GM21825 (cell line): Measurements from ENCODE around the gene CCDC149.
"Not testable (repeated sequence)": the region's sequence is repeated elsewhere in the genome, so short reads cannot be mapped to it uniquely, and the experiment has no call there.

Experiments used
- ATAC-seq: cut with Tn5 transposase; IDR thresholded peaks from one replicate; pipeline ENCODE4 v1.9.1; 2021; ENCODE audit warnings: mild to moderate bottlenecking, moderate library complexity; ENCODE audit not compliant: unreplicated experiment

The CCDC149 gene

DNA sequence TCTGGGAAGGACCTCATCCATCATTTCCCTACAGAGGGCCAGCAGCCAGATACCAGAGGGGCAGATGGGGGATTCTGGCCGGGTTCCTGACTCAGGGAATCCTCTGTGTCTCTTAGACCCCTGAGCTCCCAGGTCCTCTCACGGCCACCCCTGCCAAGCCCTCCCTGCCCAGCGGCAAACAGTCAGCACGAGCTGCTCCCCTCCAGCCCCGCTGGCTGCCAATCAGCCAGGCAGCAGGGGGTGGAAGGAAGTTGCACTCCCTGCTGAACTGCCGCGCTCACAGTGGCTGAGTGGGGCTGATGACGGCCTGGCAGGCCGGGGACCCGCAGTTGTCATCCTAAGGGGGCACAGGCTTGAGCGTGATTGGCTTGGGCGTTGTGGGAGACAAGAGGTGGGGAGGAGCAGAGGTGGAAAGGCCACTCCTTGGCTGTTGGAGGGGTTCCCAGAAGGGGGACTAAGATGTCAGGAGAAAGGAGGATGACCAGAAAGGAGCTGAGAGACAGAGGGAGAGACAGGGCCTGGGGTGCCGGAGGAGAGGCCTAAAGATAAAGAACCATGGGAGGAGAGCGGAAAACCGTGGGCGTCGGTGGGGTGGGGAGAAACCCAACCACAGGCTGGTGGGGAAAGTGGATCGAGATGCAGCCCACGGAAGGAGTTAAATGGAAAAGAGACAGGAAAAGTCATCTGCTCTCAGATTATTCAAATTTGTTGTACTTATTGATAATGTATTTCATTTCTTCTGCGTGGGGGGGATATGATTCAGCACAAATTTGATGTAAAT lies 4.4 kb upstream of the CCDC149 start:
- ATAC-seq: no peak

DNA sequence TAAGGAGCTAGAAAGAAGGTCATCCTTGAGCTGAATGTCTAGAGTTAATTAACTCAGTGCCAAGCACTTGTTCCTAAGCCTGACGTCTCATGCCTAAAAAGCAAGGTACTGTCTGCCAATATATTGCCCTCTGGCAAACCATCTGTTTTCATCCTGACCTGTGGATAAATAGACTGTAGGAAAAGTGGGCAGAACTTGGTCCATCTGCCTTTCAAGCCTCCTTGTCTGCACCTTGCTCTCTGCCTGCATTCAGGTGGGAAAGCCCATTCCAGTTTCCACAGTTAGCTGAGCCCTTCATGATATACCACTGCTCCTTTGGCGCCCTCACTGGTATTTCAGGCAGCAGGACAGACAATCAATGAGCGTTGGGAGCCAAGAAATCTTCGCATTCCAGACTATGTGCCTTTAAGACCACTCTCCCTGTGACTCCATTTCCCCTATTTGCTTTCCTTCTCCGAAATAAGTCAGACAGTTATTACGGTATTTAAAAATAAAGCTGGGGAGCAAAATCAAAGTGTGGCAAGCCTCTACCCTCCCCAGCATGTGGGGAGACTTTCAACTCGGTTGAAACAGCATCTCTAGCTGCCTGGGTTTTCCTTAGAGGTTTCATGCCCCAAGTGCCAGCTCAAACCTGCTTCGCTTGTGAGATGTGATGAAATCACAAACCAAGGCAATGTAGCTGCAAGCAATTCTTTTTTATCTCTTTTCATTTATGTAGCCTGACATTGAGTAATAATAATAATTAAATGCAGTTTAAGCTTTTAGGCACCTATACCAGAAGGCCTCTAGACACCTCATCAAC lies 2.5 kb upstream of the CCDC149 start:
- no peak for ATAC-seq

DNA sequence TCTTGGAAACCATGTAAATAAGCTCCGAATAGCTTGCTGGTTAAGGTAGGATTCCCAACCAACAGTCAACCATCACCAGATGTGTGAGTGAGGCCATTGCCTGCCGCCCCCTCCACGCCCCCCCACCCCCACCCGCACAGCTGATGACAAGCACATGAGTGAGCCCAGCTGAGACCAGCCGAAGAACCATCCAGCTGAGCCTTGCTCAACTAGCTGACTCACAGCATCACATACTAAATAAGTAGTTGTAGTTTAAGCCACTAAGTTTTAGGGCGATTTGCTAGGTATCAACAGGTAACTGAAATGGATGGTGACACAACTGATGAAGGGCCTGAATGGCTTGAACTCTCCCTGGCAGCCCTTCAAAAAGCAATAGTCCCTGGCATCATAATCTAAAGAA lies 1.6 kb upstream of the CCDC149 start:
- no peak for ATAC-seq

DNA sequence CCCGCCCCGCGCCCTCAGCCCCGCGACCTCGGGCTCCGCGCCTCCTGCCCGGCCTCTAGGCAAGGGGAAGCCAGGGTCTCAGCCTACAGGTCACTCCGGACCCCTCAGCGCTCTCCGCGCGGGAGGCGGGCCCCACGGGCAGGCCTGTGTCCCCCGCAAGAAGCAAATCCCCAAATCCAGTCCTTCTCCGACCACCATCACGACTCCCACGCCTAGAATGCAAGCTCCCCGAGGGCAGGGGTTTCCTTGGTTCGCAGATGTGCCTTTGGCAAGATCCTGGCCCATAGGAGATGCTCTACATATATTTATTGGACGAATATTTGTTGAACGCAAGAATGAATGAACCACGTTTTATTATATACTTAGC lies 260 bp upstream of the CCDC149 start:
- no peak for ATAC-seq

DNA sequence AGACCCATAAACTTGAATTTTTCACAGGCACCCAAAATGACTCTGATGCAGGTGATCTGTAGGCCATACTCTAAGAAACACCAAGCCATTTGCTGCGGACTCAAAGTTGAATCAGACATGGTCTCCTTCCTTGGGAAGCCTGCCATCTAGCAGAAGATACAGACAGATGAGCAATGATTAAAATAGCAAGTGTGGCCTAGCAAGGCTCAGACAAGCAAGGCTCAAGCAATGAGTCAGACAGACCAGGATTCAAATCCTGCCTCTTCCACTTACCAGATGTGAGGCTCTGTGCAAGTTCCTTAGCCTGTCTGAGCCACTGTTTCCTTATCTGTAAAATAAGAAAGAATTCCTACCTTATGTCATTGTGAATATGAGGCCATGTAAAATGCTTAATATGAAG lies 2.3 kb downstream of the CCDC149 start:
- no peak for ATAC-seq

DNA sequence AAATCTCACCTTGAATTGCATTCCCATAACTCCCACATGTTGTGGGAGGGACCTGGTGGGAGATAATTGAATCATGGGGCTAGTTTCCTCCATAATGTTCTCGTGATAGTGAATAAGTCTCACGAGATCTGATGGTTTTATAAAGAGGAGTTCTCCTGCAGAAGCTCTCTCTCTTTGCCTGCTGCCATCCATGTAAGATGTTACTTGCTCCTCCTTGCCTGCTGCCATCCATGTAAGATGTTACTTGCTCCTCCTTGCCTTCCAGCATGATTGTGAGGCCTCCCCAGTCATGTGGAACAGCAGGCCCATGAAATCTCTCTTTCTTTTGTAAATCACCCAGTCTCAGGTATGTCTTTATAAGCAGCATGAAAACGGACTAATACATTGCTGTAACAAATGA lies 3.2 kb downstream of the CCDC149 start:
- not testable (repeated sequence) for ATAC-seq

DNA sequence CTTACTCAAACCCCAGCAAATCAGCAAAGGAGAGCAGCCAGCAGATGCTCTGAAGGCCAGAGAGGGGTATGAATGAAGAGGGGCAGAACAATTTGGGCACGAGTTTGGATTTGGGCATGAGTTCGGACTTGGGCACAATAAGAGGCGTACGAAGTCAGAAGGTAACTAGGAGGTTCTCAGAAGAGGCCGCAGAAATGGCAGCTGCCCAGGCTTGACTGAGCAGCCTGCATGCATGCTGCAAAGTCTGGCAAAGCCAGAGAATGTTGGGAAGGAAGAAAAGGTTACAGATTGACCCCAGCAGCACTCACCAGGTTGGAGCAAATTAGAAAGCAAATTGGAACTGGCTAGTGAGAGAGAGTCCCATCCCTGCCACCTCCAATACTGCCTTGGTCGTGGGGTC lies 15.2 kb downstream of the CCDC149 start:
- ATAC-seq: no peak

DNA sequence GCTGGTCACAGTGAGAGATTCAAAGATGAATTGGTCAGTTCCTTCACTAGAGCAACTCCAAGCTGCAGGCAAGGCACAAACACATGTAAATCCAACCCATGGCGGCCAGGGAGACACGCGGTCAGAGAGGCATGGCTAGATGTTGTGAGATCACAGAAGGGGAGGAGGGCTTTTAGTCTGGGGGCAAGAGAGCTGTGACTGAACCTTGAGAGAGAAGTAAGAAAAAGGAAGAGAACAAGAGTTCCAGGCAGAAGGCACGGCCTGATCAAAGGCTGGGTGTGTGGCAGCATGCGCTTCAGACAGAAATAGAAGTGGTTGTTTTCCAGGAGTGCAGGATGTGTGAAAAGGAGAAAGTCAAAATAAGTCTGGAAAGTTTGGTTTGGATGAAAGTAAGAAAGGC lies 15.9 kb downstream of the CCDC149 start:
- ATAC-seq: no peak

DNA sequence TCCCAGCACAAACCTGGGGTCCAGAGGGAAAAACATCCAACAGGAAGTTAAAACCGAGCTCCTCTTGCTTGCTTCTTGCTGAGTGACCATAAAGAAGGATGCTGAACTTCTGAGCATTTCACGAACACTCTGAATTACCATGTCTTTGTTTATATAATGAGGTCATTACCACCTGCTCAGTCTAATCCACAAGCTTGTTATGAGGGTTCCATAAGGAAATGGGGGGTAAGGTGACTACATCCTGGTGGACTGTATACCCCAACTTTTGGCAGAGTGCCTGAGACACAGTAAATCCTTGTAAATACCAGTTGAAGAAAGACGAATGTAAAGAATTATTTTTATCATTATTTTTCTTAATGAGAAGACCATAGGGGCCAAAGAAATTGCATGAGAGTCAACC lies 16.8 kb downstream of the CCDC149 start:
- no peak for ATAC-seq

DNA sequence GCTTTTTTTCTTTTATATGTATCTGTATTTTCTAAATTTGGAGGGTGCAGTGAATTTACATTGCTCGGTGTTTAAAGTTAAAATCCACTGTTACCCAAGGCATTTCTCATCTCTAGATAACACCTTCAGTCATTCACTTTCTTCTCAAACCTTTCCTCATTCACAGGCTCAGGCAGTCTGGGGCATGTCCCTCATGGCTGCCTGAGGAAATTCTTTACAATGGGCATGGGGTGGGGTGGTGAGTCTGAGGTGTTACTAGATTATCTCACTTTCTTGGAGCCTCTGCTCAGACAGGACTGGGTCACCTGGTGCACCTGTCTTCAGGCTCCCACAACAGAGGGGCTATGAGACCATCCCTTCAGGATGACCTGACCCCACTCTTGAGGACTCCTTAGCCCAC lies 17.4 kb downstream of the CCDC149 start:
- ATAC-seq: no peak

DNA sequence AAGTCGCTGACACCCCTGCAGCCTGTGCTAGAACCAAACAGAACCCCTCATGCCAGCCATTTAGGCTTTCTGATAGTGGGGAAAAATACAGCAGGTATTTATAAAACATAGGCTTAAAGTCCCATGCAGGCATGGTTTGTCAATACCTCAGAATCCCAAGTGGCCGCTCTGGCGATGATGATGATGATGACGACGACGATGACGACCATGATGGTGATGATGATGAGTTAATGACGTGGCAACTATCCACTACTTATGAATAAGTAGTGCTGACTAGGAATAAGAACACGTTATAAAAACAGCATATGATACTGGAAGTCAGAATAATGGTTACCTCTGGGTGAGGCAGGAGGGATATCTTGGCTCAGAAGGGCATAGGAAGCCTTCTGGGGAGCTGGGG lies 18.0 kb downstream of the CCDC149 start:
- no peak for ATAC-seq

DNA sequence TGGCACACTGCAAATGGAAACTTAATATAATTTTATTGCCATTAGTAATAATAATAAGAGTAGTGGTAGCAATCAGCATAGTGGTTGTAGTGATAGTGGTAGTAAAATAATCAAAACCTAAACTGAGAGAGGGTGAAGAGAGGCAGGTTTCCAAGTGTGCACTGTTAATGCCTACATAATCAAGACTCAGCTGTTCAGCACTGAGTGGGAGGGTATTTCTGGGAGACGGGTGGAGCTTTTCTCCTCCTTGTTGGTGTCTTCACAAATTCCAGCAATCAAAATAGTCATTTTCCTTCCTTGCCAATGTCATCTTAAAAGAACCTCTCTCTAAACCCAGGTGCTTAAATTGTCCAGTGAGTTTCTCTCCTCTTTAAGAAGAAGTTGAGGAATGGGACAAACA lies 18.6 kb downstream of the CCDC149 start:
- no peak for ATAC-seq

DNA sequence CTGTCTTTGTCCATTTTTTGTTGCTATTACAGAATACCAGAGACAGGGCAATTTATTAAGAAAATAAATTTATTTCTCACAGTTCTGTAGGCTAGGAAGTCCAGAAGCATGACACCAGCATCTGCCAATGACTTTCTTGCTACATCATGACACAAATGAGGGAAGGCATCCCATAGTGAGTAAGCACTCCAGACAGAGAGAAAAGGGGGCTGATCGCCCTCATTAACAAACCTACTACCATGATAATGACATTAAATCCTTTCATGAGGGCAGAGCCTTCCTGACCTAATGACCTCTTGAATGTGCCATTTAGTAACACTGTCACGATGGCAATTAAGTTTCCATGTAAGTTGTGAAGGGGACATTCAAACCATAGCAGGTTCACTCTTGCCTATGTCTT lies 20.1 kb downstream of the CCDC149 start:
- no peak for ATAC-seq

DNA sequence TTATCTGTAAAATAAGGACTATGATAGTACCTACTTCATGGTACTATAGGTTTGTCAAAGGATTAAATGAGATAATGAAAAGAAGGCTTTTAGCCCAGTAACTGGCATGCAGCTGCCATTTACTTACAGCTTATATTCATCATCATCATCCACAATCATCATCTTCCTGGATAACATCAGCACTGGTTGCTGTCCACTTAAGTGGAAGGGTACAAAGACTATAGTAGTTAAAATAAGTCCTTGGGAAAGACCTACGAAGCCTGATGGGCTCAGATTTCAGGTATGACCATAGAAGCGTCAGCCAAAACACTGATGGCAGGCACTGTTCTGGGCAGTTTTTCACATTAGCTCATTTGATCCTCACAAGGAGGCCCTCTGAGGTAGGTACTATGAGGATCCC lies 20.6 kb downstream of the CCDC149 start:
- ATAC-seq: no peak

DNA sequence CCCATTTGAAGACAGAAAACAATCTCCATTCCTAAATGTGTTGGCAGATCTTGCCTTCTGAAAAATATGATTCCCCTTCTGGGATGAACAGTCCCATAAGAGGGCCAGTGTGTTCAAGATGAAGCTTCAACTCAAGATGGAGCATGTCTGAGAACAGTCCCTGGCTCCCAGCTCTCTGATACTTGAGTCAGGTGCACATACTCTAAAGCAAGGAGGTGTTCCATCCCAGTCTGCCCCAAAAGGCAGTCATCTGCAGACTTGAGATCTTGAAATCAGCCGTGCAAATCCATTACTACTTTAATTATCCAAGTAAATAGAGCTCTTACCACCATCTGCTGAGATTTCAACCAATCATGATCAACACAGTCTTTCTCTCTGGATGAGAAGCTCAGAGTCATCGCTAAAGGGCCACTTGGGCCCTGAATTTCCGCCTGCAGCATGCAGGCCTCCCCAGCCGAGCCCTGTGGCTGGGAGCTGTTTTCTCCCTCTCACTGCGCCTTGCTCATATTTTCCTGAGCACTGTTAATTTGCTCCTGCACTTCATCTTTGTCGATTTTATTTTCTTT lies 22.2 kb downstream of the CCDC149 start:
- no peak for ATAC-seq

DNA sequence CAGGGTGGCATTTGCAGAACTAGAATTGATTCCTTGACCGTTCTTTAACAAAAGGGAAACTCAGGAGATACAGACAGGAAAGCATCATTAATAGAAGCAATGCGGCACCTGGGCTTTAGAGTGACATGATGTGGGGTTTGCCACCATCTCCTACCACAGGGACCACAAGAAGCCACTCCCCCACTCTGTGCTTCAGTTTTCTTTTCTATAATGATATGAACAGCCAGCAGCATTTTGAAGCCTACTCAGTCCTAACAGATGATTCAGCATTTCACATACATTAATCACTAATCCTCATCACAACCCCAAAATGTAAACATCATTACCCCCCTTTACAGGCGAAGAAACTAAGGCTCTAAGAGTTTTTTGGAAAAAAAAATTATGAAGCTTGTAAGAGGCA lies 22.9 kb downstream of the CCDC149 start:
- no peak for ATAC-seq

DNA sequence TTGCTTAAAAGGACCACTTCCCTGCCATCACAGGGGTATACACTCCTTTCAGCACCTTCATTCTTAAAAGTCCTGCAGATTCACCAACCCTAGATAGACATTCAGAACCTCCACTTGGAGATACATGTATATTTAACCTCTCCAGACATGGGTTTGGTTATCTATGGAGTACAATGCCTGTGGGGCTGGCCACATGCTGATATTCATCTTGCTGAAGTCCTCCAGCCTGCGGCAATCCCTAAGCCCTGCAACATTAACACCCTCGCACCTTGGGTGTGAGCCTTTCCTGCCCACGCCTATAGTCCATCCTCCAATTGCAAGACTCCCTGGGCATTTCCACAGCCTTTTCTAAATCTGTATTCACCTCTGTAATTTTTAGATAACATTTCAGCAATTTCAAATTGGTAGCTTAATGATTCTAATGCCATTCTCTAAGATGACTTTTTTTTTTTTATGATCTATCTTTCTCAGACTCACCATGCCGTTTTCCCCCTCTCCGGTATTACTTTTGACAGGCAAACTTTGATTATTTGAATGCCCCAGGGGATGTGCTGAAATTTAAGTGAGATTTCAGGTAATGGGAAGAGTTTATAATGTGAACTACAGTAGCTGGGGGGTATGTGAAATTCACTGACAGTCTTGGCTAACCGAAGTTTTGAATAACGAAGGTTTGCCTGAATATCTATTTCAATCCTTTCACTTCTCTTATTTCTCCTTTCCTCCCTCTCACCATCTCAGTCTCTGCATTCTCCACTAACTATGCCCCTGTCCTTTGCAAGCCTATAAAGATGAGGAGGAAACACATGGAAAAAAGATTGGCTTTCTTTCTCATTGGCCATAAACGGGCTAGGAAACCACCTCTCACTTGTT lies 24.1 kb downstream of the CCDC149 start:
- ATAC-seq: no peak

DNA sequence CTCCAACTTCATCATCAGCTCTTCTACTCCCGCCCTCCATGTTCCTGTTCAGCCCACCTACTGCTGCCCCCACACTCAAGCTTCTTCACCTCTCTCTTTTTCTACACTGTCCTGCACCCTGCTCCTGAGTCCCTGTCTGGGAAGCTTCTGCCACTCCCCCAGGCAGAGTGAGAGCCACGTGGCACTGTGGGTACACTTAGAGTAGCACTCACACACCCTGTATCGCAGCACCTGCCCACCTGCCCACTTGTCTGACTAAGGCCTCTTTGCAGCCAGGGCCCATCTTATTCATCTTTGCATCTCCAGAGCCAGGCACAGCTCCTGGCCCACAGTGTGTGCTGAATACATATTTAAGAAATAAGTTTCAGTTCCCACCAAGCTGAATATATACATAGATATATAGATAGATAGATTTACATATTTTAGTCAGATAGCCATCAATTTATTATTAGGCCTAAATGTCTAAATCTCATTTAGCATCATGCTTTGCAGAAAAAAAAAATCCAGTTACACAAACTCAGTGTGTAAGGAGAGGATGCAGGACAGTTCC lies 24.9 kb downstream of the CCDC149 start:
- no peak for ATAC-seq

DNA sequence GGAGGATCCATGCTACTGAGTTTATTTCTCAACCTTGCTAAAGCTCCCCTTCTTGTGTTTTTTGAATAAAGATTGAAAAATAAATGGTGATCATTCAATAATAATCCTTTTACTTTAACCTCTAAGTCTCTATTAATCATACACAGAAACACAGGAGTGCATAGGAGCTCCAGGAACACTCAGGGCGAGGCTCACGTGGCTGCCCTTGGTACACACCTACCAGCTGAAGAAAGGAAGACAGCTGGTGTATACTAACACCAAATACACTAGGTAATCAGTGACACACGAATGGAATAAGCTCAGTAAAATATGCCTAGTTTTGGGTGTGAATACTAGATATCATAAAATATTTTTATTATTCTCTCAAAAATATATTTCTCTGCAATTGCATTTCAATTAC lies 26.2 kb downstream of the CCDC149 start:
- ATAC-seq: no peak

DNA sequence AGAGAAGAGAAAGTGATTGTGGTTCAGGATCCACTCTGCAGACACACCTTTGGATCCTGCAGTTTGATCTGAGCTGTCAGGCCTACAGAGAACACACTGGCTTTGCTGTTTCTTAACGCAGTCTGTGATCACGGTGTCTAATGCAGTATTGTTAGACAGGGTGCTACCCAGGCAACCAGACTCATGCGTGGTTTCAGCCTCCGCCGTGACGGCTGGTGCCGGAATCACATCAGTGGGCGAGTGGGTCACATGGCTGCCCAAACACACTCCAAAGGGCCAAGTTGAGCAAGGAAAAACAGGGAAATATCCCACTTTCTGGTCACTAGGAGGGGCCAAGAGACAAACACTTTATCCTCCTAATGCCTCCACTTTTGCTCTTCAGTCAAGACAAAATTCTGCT lies 27.5 kb downstream of the CCDC149 start:
- no peak for ATAC-seq

DNA sequence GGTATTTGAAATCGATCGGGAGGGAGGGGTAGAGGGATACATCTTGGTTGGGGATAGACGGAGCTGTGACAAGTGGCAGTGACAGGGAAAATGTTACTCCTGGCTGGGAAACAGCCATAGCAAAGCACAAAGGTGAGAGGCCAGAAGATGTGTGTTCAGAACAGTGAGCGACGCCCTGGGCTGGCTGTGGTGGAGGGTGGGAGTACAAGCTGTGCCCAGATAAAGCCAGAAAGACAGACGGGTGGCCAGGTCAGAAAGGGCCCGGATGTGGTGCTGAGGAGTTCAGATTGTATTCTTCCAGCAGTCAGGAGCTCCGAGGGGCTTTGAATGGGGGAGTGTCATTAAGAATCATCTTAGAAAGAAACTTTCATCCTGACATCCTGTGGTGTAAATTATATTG lies 27.9 kb downstream of the CCDC149 start:
- ATAC-seq: no peak
